Measurements from ENCODE around the gene IPPK.

- TF ChIP-seq CTCF (IDR thresholded peaks at IDR 0.05; ENCODE audit: low read length) (no peak), EZH2 (IDR thresholded peaks at IDR 0.05; ENCODE audit: borderline replicate concordance, low read length) (no peak)
Measured at GRCh38 chr9:92717201-92718085, 47.5 kb upstream of the IPPK start.
